Activated T-helper 2 cell treated with anti-CD3 and anti-CD28 coated beads, Interferon-gamma antibody, Interleukin-2, Interleukin-4, amounts not matched to agents 10 μg/mL and 5 μg/mL and 100 μg/mL, durations not matched to agents 14 hours and 24 hours and 36 hours (primary cell): ENCODE data around the gene C16orf87. TPM values are rescaled to one million over a fixed set of nuclear protein-coding genes. Genes with fewer than 3 reads are reported as not detected.

Experiments used
- DNase-seq: peaks from one replicate; pipeline ENCODE4 v3.0.0; 2021; ENCODE audit warnings: low spot score
- H3K27ac Mint-ChIP-seq: one replicate; pipeline ENCODE4 v1.8.0; 2021; ENCODE audit warnings: mixed read lengths
- H3K27me3 Mint-ChIP-seq: one replicate; pipeline ENCODE4 v1.8.0; 2021; ENCODE audit warnings: low read depth, mixed read lengths
- H3K36me3 Mint-ChIP-seq: one replicate; pipeline ENCODE4 v1.8.0; 2021; ENCODE audit warnings: low read depth, mixed read lengths
- H3K4me1 Mint-ChIP-seq: one replicate; pipeline ENCODE4 v1.8.0; 2021; ENCODE audit warnings: low read depth, mixed read lengths
- H3K4me3 Mint-ChIP-seq: one replicate; pipeline ENCODE4 v1.8.0; 2021; ENCODE audit warnings: low read depth, mild to moderate bottlenecking, moderate library complexity, mixed read lengths
- H3K9me3 Mint-ChIP-seq: one replicate; pipeline ENCODE4 v1.8.0; 2021; ENCODE audit warnings: mixed read lengths
- intact Hi-C: fragments of 100-400 bp; cut with micrococcal nuclease; formaldehyde crosslinking; loops from one replicate; pipeline ENCODE4 v1.15.1; 2023
- total RNA-seq: library from RNA; stranded (reverse); gene quantifications from 2 replicates; pipeline ENCODE4 v1.2.3, GENCODE V29; 2022

Gene C16orf87
- total RNA-seq, 1 donor from 2014 or later: 24.0 TPM

DNA sequence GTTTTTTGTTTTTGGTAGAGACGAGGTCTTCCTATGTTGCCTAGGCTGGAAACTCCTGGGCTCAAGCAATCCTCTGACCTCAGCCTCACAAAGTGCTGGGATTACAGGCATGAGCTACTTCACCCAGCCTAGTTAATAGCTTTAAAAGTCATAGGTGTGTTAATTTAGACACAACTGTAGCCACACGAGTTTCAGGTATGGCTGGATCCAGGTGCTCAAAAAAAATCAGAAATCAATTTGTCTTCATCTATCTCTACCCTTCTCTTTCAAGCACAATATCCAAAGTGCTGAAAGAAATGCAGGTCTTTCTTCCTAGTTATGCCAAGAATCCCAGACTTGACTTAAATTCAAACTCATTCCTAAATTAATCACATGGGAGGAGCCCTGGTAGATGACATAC, 23.9 kb upstream of the C16orf87 start:
- intact Hi-C loops: loop anchor here (1.0 to 2.0 kb wide), 2 partner anchors 54 to 74 kb away; no protein-coding TSS in a partner anchor
- peaks cover 2% of the 10 kb centered on the region for H3K27me3 Mint-ChIP-seq
- no peak for DNase-seq
- no peaks in the 10 kb centered on the region for H3K9me3 Mint-ChIP-seq
- H3K4me3 Mint-ChIP-seq: no peak overlapping the region
- H3K4me1 Mint-ChIP-seq: peaks cover 3% of the 10 kb centered on the region
- no peak overlapping the region for H3K27ac Mint-ChIP-seq
- H3K36me3 Mint-ChIP-seq: no peaks in the 10 kb centered on the region

DNA sequence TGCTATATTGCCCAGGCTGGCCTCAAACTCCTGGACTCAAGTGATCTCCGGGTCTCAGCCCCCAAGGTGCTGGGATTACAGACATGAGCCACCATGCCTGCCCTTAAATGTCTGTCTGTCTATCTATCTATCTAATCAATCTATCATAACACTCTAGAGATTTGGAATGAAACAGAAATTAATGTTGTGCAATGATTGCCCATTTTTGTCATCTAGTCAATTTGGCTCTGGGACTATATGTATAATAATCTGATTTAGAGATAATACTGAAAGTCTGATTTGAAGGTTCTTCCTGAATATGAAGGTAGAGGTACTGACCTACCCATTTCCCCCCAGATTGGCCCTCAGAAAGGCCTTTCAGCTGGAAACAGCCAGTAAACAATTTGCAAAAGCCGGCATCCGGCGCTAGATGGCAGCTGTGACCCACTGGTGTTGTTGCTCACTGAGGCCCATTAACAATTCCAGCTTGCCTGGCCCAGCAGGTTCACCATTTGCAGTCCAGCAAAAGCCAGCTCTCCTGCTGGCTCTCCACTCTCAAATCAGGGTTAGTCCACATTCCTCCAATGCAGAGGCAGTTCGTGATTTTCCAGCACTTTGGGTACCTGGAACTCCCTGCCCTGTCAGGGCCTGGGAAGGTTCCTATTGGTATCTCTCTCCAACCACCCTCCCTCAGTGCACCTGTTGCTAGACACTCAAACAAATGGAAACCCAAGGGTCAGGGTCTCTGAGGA, 22.9 kb upstream of the C16orf87 start:
- Mint-ChIP-seq H3K27me3 (peaks cover 2% of the 10 kb centered on the region), H3K4me3 (no peak overlapping the region), H3K27ac (no peak overlapping the region), H3K36me3 (no peaks in the 10 kb centered on the region), H3K9me3 (no peaks in the 10 kb centered on the region), H3K4me1 (peaks cover 2% of the 10 kb centered on the region)
- DNase-seq: peak; percentile 46
- intact Hi-C loops: loop anchor here (1.0 to 2.0 kb wide), 2 partner anchors 55 to 75 kb away; no protein-coding TSS in a partner anchor

GRCh38 chr16:46852130-46852529, 21.1 kb upstream of the C16orf87 start:
- no peak for DNase-seq
- no peak overlapping the region for H3K4me3 Mint-ChIP-seq
- H3K9me3 Mint-ChIP-seq: no peaks in the 10 kb centered on the region
- no peak overlapping the region for H3K27ac Mint-ChIP-seq
- no peaks in the 10 kb centered on the region for H3K4me1 Mint-ChIP-seq
- no peaks in the 10 kb centered on the region for H3K36me3 Mint-ChIP-seq
- peaks cover 2% of the 10 kb centered on the region for H3K27me3 Mint-ChIP-seq
- intact Hi-C loops: no loop called here

- Mint-ChIP-seq H3K27ac (no peak overlapping the region), H3K9me3 (no peaks in the 10 kb centered on the region), H3K4me1 (no peaks in the 10 kb centered on the region), H3K27me3 (peaks cover 2% of the 10 kb centered on the region), H3K36me3 (no peaks in the 10 kb centered on the region), H3K4me3 (no peak overlapping the region)
- intact Hi-C loops: no loop called here
- no peak for DNase-seq
These were observed 19.9 kb upstream of the C16orf87 start for GRCh38 chr16:46850619-46851555.

- Mint-ChIP-seq H3K27me3 (peaks cover 2% of the 10 kb centered on the region), H3K36me3 (no peaks in the 10 kb centered on the region), H3K27ac (no peak overlapping the region), H3K9me3 (no peaks in the 10 kb centered on the region), H3K4me3 (no peak overlapping the region), H3K4me1 (no peaks in the 10 kb centered on the region)
- DNase-seq: no peak
- intact Hi-C loops: no loop called here
These were observed 18.1 kb upstream of the C16orf87 start for GRCh38 chr16:46848768-46849764.

DNA sequence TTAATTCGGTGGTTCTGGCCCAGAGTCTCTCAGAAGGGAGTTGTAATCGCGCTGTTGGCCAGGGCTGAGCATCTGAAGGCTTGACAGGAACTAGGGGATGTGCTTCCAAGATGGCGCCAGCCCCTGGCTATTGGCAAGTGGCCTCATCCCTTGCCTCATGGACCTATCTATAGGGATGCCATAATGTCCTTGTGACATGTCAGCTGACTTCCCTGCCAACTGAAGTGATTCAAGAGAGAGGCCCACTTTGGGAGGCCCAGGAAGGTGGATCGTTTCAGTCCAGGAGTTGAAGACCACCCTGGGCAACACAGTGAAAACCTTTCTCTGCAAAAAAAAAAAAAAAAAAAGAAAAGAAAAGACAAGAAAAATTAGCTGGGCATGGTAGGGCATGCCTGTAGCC, 15.0 kb upstream of the C16orf87 start:
- Mint-ChIP-seq H3K4me3 (no peak overlapping the region), H3K27ac (no peak overlapping the region), H3K36me3 (no peaks in the 10 kb centered on the region), H3K4me1 (no peaks in the 10 kb centered on the region), H3K27me3 (peaks cover 4% of the 10 kb centered on the region), H3K9me3 (peaks cover 6% of the 10 kb centered on the region)
- intact Hi-C loops: no loop called here
- DNase-seq: no peak

DNA sequence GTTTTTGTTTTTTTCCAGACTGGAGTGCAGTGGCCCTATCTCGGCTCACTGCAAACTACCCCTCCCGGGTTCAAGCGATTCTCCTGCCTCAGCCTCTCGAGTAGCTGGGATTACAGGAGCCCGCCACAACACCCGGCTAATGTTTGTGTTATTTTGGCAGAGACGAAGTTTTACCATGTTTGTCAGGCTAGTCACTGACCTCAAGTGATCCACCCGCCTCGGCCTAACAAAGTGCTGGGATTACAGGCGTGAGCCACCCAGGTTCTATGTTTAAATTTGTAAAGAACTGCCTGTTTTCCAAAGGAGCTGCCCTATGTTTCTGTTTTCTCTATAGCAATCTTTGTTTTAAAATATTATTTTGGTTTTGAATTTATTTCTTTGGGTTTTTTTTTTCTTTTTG, 13.8 kb upstream of the C16orf87 start:
- no peak overlapping the region for H3K4me3 Mint-ChIP-seq
- H3K9me3 Mint-ChIP-seq: peaks cover 6% of the 10 kb centered on the region
- no peaks in the 10 kb centered on the region for H3K36me3 Mint-ChIP-seq
- peaks cover 4% of the 10 kb centered on the region for H3K27me3 Mint-ChIP-seq
- intact Hi-C loops: no loop called here
- DNase-seq: no peak
- no peaks in the 10 kb centered on the region for H3K4me1 Mint-ChIP-seq
- H3K27ac Mint-ChIP-seq: no peak overlapping the region

- no peak for DNase-seq
- Mint-ChIP-seq H3K9me3 (peaks cover 6% of the 10 kb centered on the region), H3K27me3 (peaks cover 4% of the 10 kb centered on the region), H3K4me3 (no peak overlapping the region), H3K4me1 (no peaks in the 10 kb centered on the region), H3K36me3 (no peaks in the 10 kb centered on the region), H3K27ac (no peak overlapping the region)
- intact Hi-C loops: no loop called here
These were observed 13.1 kb upstream of the C16orf87 start for GRCh38 chr16:46843898-46844642.

- H3K4me3 Mint-ChIP-seq: no peak overlapping the region
- H3K4me1 Mint-ChIP-seq: no peaks in the 10 kb centered on the region
- intact Hi-C loops: no loop called here
- no peaks in the 10 kb centered on the region for H3K36me3 Mint-ChIP-seq
- peaks cover 6% of the 10 kb centered on the region for H3K27me3 Mint-ChIP-seq
- no peak overlapping the region for H3K27ac Mint-ChIP-seq
- no peak for DNase-seq
- H3K9me3 Mint-ChIP-seq: peaks cover 6% of the 10 kb centered on the region
These were observed 11.4 kb upstream of the C16orf87 start for GRCh38 chr16:46842192-46842895.

- H3K9me3 Mint-ChIP-seq: peaks cover 6% of the 10 kb centered on the region
- intact Hi-C loops: no loop called here
- H3K36me3 Mint-ChIP-seq: no peaks in the 10 kb centered on the region
- H3K27me3 Mint-ChIP-seq: peaks cover 7% of the 10 kb centered on the region
- peaks cover 3% of the 10 kb centered on the region for H3K4me1 Mint-ChIP-seq
- no peak overlapping the region for H3K4me3 Mint-ChIP-seq
- no peak for DNase-seq
- no peak overlapping the region for H3K27ac Mint-ChIP-seq
These were observed 9.0 kb upstream of the C16orf87 start for GRCh38 chr16:46839986-46840443.
